Testis (tissue), 2 donors: Measurements from ENCODE around the gene ZNF529.

Experiments
- CTCF ChIP-seq, 3 experiments: fragments of 450-650 bp in 2 of 3; fragments of 200-600 bp in 1 of 3; sonication (generic) in 1 of 3; IDR thresholded peaks; one replicate each; pipeline ENCODE4 v1.5.1; 2016 to 2019; ENCODE audit warnings: antibody characterized with exemption in 3 of 3, mild to moderate bottlenecking in 2 of 3, moderate library complexity in 1 of 3
- POLR2A ChIP-seq: fragments of 450-650 bp; IDR thresholded peaks from one replicate; pipeline ENCODE4 v1.6.1; 2017; ENCODE audit warnings: antibody characterized with exemption, mild to moderate bottlenecking, moderate library complexity

- TF ChIP-seq CTCF (IDR thresholded peaks at IDR 0.05), result no peak
- TF ChIP-seq POLR2A, result no peak
These were observed 31.6 kb upstream of the ZNF529 start for GRCh38 chr19:36604656-36605100.
